ENCODE measurements around the gene ATP6V0C.

ATP6V0C gene

GRCh38 chr16:2516391-2517240 is 2.9 kb downstream of the ATP6V0C start:
- no peak for TF ChIP-seq CTCF (IDR thresholded peaks at IDR 0.05; ENCODE audit: borderline replicate concordance, insufficient read depth, low read depth, low read length)
- H3K4me3 ChIP-seq (ENCODE audit: low read depth, low read length) = no peak overlapping the region

DNA sequence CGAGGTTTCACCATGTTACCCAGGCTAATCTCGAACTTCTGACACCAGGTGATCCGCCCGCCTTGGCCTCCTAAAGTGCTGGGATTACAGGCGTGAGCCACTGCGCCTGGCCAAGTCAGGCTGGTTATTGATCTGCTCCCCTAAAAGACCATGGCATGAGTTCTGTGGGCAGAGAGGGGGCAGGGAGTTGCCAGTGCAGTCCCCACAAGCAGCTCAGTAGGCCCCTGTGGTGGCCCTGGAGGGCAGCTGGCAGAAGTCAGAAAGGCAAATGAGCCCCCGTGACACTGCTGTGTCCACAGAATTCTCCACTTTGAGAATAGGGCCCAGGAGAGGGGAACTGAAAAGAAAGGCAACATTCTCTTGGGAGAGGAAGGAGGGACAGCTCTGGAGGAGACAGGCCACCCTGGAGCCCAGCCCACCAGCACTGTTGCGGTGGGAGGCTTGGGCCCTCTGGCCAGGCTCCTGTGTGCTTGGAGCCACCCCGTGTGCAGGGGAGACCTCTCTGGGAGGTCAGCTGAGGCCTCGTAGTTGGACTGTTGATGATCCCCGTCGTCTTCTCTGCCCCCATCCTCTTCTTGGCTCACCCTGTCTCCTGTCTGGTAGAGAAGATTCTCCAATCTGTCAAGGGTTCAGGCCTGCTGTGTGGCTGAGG is 4.3 kb downstream of the ATP6V0C start:
- TF ChIP-seq CTCF (IDR thresholded peaks at IDR 0.05; ENCODE audit: borderline replicate concordance, insufficient read depth, low read depth, low read length) = no peak
- no peak overlapping the region for H3K4me3 ChIP-seq (ENCODE audit: low read depth, low read length)

DNA sequence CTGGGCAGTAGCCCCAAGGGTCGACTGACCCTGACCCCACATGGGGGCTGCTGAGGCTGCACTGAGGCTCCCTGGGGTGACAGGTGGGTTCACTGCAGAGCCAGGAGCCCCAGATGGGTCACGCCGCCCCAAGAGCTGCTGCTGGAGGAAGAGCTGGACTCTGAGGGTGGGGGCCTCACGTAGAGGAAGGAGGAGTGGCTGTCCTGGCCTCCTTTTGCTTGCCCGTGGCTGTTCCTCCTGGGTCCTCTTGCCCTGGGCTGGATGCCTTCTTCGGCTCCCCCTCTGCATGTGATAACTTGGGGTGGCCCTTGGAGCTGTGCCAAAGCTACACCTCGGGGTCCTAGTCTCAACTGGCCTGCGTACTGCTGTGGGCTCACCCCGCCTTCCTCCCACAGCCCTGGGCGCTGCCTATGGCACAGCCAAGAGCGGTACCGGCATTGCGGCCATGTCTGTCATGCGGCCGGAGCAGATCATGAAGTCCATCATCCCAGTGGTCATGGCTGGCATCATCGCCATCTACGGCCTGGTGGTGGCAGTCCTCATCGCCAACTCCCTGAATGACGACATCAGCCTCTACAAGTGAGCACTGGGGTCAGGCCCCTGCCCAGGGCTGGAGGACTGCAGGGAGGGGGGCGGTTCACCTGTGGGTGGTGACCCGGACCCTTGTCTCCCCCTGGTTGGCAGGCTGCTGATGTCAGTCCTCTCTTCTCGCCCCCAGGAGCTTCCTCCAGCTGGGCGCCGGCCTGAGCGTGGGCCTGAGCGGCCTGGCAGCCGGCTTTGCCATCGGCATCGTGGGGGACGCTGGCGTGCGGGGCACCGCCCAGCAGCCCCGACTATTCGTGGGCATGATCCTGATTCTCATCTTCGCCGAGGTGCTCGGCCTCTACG is 5.3 kb downstream of the ATP6V0C start:
- no peak overlapping the region for H3K4me3 ChIP-seq (ENCODE audit: low read depth, low read length)
- no peak for TF ChIP-seq CTCF (IDR thresholded peaks at IDR 0.05; ENCODE audit: borderline replicate concordance, insufficient read depth, low read depth, low read length)

GRCh38 chr16:2519711-2520080 is 5.9 kb downstream of the ATP6V0C start:
- H3K4me3 ChIP-seq (ENCODE audit: low read depth, low read length) = peak overlapping the region; percentile 34
- TF ChIP-seq CTCF (IDR thresholded peaks at IDR 0.05; ENCODE audit: borderline replicate concordance, insufficient read depth, low read depth, low read length) = no peak

DNA sequence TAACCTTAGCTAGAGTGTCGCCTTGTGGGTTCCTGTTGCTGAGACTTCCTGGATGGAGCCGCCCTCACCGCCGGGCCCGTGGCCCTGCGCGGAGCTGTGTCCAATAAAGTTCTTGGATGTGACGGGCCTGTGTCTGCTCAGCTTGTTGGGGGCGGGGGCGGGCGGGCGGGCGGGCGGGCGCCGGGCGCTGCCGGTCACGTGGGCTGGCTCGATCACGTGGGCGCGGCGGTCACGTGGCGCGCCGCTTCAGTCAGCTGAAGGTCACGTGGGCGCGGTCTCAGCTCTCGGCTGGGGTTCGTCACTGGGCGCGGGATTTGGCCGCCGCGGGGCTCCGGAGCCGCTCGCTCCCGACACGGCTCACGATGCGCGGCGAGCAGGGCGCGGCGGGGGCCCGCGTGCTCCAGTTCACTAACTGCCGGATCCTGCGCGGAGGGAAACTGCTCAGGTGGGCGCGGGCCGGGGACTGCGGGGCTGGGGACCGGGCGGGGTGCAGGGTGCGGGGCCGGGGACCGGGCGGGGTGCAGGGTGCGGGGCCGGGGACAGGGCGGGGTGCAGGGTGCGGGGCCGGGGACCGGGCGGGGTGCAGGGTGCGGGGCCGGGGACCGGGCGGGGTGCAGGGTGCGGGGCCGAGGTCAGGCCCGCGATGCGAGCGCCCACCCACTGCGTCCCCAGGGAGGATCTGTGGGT is 6.5 kb downstream of the ATP6V0C start, which contains the start of gene AMDHD2:
TSS of gene AMDHD2 (plus strand) at position 275 of the 687 bp plus-strand sequence. CDS start at position 363, 88 bp downstream.
- TF ChIP-seq CTCF (IDR thresholded peaks at IDR 0.05; ENCODE audit: borderline replicate concordance, insufficient read depth, low read depth, low read length) = no peak
- H3K4me3 ChIP-seq (ENCODE audit: low read depth, low read length) = peak within 1 kb of the TSS; percentile 80

GRCh38 chr16:2520784-2521531 is 7.2 kb downstream of the ATP6V0C start:
- H3K4me3 ChIP-seq (ENCODE audit: low read depth, low read length) = peak overlapping the region; percentile 80
- TF ChIP-seq CTCF (IDR thresholded peaks at IDR 0.05; ENCODE audit: borderline replicate concordance, insufficient read depth, low read depth, low read length) = no peak
